ENCODE measurements around the gene FXYD5. TPM values are rescaled to one million over a fixed set of nuclear protein-coding genes. Genes with fewer than 3 reads are reported as not detected.
A peak's percentile ranks its signal among the peaks of the same experiment; 100 is the strongest.

The FXYD5 gene
- total RNA-seq, 1 donor from 2014 or later = 138 TPM

DNA sequence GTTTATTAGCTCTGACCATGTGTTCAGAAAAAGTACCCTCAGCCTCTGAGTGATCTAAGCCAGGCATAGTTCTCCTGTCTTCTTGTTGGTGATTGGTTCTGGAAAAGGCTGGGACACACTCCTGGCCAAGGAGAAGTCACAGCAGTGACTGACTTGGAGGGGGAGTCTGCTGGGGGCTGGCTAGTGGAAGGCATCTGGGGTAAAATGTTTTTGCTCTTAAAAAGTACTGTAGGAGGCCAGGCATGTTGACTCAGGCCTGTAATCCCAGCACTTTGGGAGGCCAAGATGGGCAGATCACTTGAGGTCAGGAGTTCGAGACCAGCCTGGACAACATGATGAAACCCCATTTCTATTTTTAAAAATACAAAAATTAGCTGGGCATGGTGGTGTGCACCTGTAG lies 52.3 kb downstream of the FXYD5 start:
- no peaks in the 10 kb centered on the region for H3K9me3 ChIP-seq
- H3K27me3 ChIP-seq = no peaks in the 10 kb centered on the region
- no peak overlapping the region for H3K4me3 ChIP-seq
- H3K4me1 ChIP-seq = no peaks in the 10 kb centered on the region
- H3K27ac ChIP-seq = no peak overlapping the region
- no peak for DNase-seq (ENCODE audit: low spot score in 2 of 2)
- TF ChIP-seq, protein P1, sequence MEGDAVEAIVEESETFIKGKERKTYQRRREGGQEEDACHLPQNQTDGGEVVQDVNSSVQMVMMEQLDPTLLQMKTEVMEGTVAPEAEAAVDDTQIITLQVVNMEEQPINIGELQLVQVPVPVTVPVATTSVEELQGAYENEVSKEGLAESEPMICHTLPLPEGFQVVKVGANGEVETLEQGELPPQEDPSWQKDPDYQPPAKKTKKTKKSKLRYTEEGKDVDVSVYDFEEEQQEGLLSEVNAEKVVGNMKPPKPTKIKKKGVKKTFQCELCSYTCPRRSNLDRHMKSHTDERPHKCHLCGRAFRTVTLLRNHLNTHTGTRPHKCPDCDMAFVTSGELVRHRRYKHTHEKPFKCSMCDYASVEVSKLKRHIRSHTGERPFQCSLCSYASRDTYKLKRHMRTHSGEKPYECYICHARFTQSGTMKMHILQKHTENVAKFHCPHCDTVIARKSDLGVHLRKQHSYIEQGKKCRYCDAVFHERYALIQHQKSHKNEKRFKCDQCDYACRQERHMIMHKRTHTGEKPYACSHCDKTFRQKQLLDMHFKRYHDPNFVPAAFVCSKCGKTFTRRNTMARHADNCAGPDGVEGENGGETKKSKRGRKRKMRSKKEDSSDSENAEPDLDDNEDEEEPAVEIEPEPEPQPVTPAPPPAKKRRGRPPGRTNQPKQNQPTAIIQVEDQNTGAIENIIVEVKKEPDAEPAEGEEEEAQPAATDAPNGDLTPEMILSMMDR (IDR thresholded peaks at IDR 0.05) = no peak
- intact Hi-C loops (cut with DNase I) = no loop called here
- no peaks in the 10 kb centered on the region for H3K36me3 ChIP-seq

GRCh38 chr19:35207391-35207871 lies 52.9 kb downstream of the FXYD5 start:
- TF ChIP-seq, protein P1 (IDR thresholded peaks at IDR 0.05) = no peak
- H3K4me1 ChIP-seq = no peaks in the 10 kb centered on the region
- no peaks in the 10 kb centered on the region for H3K36me3 ChIP-seq
- H3K27ac ChIP-seq = no peak overlapping the region
- H3K4me3 ChIP-seq = no peak overlapping the region
- intact Hi-C loops (cut with DNase I) = no loop called here
- no peaks in the 10 kb centered on the region for H3K27me3 ChIP-seq
- no peaks in the 10 kb centered on the region for H3K9me3 ChIP-seq
- DNase-seq (ENCODE audit: low spot score in 2 of 2) = no peak

- Histone ChIP-seq H3K9me3 (no peaks in the 10 kb centered on the region), H3K27ac (no peak overlapping the region), H3K4me3 (no peak overlapping the region), H3K36me3 (no peaks in the 10 kb centered on the region), H3K4me1 (no peaks in the 10 kb centered on the region), H3K27me3 (no peaks in the 10 kb centered on the region)
- DNase-seq (ENCODE audit: low spot score in 2 of 2) = no peak
- intact Hi-C loops (cut with DNase I) = no loop called here
- TF ChIP-seq, protein P1 (IDR thresholded peaks at IDR 0.05) = no peak
Observed at GRCh38 chr19:35208121-35208520, 53.6 kb downstream of the FXYD5 start.

DNA sequence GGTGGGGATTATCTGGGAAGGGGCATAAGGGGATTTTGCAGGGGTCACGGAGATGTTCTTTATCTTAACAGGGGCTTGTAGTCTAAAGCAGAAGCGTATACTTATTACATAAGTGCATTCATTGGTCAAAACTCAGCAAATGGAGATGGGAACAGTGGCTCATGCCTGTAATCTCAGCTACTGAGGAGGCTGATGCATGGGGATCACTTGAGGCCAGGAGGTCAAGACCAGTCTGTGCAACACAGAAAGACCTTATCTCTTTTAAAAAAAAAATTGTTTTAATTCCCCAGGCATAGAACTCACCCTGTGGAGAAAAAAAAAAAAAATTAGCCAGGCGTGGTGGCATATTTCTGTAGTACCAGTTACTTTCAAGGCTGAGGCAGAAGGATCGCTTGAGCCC lies 55.1 kb downstream of the FXYD5 start:
- DNase-seq (ENCODE audit: low spot score in 2 of 2) = no peak
- intact Hi-C loops (cut with DNase I) = no loop called here
- no peaks in the 10 kb centered on the region for H3K9me3 ChIP-seq
- no peaks in the 10 kb centered on the region for H3K27me3 ChIP-seq
- H3K36me3 ChIP-seq = no peaks in the 10 kb centered on the region
- H3K4me1 ChIP-seq = no peaks in the 10 kb centered on the region
- H3K4me3 ChIP-seq = no peak overlapping the region
- no peak overlapping the region for H3K27ac ChIP-seq
- TF ChIP-seq, protein P1 (IDR thresholded peaks at IDR 0.05) = no peak

GRCh38 chr19:35211545-35212230 lies 57.2 kb downstream of the FXYD5 start:
- no peak overlapping the region for H3K4me3 ChIP-seq
- H3K27me3 ChIP-seq = no peaks in the 10 kb centered on the region
- H3K27ac ChIP-seq = peak overlapping the region; percentile 38 to 45
- peak; percentile 55 to 79 for DNase-seq (ENCODE audit: low spot score in 2 of 2)
- H3K9me3 ChIP-seq = no peaks in the 10 kb centered on the region
- H3K36me3 ChIP-seq = no peaks in the 10 kb centered on the region
- TF ChIP-seq, protein P1 (IDR thresholded peaks at IDR 0.05) = no peak
- intact Hi-C loops (cut with DNase I) = no loop called here
- H3K4me1 ChIP-seq = no peaks in the 10 kb centered on the region
